Ishikawa (cell line): Measurements from ENCODE around the gene MAPK1.

ENCODE experiments used
- CEBPB ChIP-seq: IDR thresholded peaks from 2 replicates; pipeline ENCODE4 v1.6.1; 2012
- CREB1 ChIP-seq: IDR thresholded peaks from 2 replicates; pipeline ENCODE4 v1.6.1; 2012; ENCODE audit warnings: low read depth
- EGR1 ChIP-seq: IDR thresholded peaks from 2 replicates; pipeline ENCODE4 v1.6.1; 2012
- EP300 ChIP-seq: IDR thresholded peaks from 2 replicates; pipeline ENCODE4 v1.6.1; 2012; ENCODE audit warnings: borderline replicate concordance
- FOXM1 ChIP-seq: IDR thresholded peaks from 2 replicates; pipeline ENCODE4 v1.6.1; 2012; ENCODE audit warnings: low read depth, borderline replicate concordance
- NFIC ChIP-seq: IDR thresholded peaks from 2 replicates; pipeline ENCODE4 v1.6.1; 2012
- RAD21 ChIP-seq: IDR thresholded peaks from 2 replicates; pipeline ENCODE4 v1.6.1; 2012; ENCODE audit warnings: low read depth
- TAF1 ChIP-seq: IDR thresholded peaks from 2 replicates; pipeline ENCODE4 v1.6.1; 2012; ENCODE audit warnings: low read depth, mild to moderate bottlenecking
- TCF12 ChIP-seq: IDR thresholded peaks from 2 replicates; pipeline ENCODE4 v1.6.1; 2012; ENCODE audit warnings: low read depth
- TEAD4 ChIP-seq: IDR thresholded peaks from 2 replicates; pipeline ENCODE4 v1.6.1; 2012
- YY1 ChIP-seq: IDR thresholded peaks from 2 replicates; pipeline ENCODE4 v1.6.1; 2012; ENCODE audit warnings: low read depth
- ZBTB7A ChIP-seq: IDR thresholded peaks from 2 replicates; pipeline ENCODE4 v1.6.1; 2012; ENCODE audit warnings: low read depth
- TF ChIP-seq, protein P1 (sequence below): IDR thresholded peaks from 2 replicates; pipeline ENCODE4 v1.6.1; 2012
- TF ChIP-seq, protein P2 (sequence below): IDR thresholded peaks from 2 replicates; pipeline ENCODE4 v1.6.1; 2012
- TF ChIP-seq, protein P3 (sequence below): IDR thresholded peaks from 2 replicates; pipeline ENCODE4 v1.6.1; 2012; ENCODE audit warnings: low read depth, mild to moderate bottlenecking

The MAPK1 gene

DNA sequence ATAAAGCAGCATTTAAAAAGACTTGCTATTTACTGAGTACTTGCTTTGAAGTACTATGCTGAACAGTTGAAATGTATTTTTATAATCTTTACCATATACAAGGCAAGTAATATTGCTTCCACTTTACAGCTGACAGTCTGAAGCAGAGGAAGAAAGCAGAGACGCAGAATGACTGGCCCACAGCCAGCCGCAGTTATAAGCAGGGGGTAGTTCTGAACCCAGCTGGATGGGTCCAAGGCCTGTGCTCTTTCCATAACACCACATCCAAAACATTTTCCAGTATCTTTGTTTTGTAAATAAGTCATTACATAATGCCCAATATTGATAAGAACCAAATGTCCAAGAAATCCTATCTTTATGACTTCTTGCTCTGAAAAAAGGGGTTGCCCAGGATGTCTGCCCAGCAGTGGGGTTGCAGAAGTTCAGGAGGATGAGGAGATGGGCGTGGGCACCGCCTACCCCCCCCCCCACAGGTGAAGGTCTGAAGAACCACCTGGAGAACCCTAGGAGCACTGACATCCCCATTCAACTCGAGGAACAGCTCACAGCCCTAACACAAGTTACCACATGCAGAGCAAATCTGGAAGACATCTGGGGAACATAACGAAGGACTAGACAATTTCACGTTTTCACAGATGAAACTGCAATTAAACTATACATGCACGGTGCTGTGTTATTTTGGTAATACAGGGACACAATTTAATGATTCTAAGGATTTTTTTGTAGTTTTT lies 107.6 kb downstream of the MAPK1 start:
- TF ChIP-seq YY1 (no peak), EP300 (no peak), RAD21 (no peak), CEBPB (no peak), ZBTB7A (no peak), CREB1 (no peak), TCF12 (no peak), EGR1 (no peak), TEAD4 (no peak), FOXM1 (no peak), NFIC (no peak), TAF1 (no peak)
- TF ChIP-seq, protein P1, sequence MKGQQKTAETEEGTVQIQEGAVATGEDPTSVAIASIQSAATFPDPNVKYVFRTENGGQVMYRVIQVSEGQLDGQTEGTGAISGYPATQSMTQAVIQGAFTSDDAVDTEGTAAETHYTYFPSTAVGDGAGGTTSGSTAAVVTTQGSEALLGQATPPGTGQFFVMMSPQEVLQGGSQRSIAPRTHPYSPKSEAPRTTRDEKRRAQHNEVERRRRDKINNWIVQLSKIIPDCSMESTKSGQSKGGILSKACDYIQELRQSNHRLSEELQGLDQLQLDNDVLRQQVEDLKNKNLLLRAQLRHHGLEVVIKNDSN = no peak
- TF ChIP-seq, protein P2, sequence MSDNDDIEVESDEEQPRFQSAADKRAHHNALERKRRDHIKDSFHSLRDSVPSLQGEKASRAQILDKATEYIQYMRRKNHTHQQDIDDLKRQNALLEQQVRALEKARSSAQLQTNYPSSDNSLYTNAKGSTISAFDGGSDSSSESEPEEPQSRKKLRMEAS = no peak
- TF ChIP-seq, protein P3, sequence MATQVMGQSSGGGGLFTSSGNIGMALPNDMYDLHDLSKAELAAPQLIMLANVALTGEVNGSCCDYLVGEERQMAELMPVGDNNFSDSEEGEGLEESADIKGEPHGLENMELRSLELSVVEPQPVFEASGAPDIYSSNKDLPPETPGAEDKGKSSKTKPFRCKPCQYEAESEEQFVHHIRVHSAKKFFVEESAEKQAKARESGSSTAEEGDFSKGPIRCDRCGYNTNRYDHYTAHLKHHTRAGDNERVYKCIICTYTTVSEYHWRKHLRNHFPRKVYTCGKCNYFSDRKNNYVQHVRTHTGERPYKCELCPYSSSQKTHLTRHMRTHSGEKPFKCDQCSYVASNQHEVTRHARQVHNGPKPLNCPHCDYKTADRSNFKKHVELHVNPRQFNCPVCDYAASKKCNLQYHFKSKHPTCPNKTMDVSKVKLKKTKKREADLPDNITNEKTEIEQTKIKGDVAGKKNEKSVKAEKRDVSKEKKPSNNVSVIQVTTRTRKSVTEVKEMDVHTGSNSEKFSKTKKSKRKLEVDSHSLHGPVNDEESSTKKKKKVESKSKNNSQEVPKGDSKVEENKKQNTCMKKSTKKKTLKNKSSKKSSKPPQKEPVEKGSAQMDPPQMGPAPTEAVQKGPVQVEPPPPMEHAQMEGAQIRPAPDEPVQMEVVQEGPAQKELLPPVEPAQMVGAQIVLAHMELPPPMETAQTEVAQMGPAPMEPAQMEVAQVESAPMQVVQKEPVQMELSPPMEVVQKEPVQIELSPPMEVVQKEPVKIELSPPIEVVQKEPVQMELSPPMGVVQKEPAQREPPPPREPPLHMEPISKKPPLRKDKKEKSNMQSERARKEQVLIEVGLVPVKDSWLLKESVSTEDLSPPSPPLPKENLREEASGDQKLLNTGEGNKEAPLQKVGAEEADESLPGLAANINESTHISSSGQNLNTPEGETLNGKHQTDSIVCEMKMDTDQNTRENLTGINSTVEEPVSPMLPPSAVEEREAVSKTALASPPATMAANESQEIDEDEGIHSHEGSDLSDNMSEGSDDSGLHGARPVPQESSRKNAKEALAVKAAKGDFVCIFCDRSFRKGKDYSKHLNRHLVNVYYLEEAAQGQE = no peak

DNA sequence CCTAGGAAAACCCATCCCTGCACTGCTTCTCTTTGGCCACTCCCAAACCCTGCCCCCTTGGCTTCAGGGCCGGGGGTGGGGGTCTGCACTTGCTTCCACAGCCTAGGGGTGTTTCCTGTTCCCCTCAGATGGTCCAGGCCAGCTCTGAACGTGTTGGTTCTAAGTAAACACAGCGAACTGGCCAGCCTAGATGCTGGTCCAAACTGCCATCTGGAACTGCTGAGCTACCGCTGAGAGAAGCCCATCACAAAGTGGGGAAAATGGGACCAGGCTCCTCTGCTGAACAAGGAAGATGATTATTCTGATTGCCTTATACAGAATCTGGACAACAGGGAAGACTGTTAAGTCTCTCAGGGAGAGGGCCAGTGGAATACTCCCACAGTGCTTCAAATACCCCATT lies 108.4 kb downstream of the MAPK1 start:
- TF ChIP-seq TEAD4 (no peak), CEBPB (no peak), NFIC (no peak), EGR1 (no peak), EP300 (no peak)

DNA sequence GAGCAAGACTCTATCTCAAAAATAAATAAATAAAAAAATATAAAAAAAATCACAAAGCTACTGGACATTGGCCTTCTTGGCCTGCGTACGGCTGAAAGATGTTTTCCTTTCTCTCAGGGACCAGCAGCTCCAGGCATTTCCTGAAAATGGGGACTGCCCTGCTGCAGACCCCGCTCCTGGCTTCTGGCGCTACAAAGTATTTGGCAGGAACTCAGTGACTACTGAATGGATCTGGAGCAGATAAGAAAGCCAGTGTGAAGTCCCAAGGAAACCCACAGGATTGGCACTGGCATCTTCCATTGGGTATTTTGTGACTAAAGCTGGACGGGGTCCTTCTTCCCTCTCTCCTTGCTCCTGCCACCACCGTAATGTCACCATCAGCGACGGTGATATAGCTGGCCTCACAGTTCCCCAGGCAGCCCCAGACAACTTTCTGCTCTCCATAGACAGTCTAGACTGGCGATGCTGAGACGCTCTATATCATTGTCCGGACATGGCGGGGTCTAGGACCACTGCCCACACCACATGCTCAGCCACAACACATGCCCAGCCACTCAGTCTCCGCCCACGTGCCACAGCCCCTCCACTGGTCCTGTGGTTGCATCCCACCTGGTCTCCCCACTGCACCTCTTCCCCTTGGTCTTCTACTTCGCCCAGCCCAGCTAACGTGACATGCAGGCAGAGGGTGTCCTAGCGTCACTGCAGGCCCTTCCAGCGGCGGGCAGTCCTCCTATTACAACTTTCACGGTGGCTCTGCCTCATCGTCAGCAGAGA lies 109.2 kb downstream of the MAPK1 start:
- no peak for TF ChIP-seq CREB1
- no peak for TF ChIP-seq EP300
- TF ChIP-seq, protein P2 = no peak
- no peak for TF ChIP-seq TEAD4
- TF ChIP-seq EGR1 = no peak

DNA sequence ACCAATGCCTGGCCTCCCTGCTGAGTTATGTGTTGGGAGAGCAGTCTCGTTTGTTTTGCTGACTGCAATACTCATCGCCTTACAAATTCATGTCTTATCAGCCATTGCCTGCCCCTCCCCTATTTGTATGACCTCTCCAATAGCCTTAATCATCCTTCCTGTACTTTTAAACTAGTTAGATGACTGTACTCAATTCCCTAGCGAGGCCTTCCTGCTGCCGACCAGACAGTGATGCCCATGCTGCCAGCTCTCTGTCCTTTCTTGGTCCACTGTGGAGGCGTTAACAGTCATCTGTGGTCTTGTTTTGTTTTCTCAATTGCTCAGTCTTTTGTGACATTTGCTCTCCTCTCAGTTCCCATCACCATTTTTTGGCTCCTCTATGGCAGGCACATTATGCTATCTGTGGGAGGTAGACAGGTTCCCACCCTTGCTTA lies 111.6 kb downstream of the MAPK1 start:
- TF ChIP-seq EP300 (no peak), RAD21 (no peak), CREB1 (no peak), ZBTB7A (no peak), FOXM1 (no peak), TCF12 (no peak), NFIC (no peak), TAF1 (no peak), TEAD4 (no peak), YY1 (no peak), EGR1 (no peak), CEBPB (no peak)
- TF ChIP-seq, protein P2 = no peak
- TF ChIP-seq, protein P3 = no peak
- TF ChIP-seq, protein P1 = no peak

DNA sequence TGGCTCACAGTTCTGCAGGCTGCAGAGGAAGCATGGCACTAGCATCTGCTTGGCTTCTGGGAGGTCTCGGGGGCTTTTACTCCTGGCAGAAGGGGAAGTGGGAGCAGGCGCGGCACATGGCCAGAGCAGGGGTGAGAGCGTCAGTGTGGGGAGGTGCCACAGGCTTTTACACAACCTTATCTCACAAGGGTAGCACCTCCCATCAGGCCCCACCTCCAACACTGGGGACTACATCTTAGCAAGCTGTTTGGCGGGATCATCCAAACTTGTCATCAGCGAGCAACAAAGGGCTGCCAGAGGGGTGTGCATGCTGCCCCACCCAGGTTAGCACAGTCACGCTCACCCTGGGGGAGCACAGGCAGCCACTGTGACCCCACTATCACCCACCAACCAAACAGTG lies 112.9 kb downstream of the MAPK1 start:
- TF ChIP-seq CEBPB (no peak), RAD21 (no peak)
- TF ChIP-seq, protein P3 = no peak
